Rectal smooth muscle tissue (tissue), 1 donor: Measurements from ENCODE around the gene THSD1.
"Not testable (repeated sequence)": the region's sequence is repeated elsewhere in the genome, so short reads cannot be mapped to it uniquely, and the experiment has no call there.

ENCODE experiments used
- H3K27ac ChIP-seq: one replicate; pipeline ENCODE4 v1.7.0; 2013; ENCODE audit warnings: low read depth, low read length, inconsistent platforms
- H3K27me3 ChIP-seq: one replicate; pipeline ENCODE4 v1.7.0; 2013; ENCODE audit warnings: low read length; ENCODE audit not compliant: control insufficient read depth, insufficient read depth
- H3K36me3 ChIP-seq: one replicate; pipeline ENCODE4 v1.7.0; 2013; ENCODE audit warnings: low read length; ENCODE audit not compliant: control insufficient read depth, insufficient read depth
- H3K4me1 ChIP-seq: one replicate; pipeline ENCODE4 v1.7.0; 2013; ENCODE audit warnings: low read length; ENCODE audit not compliant: control insufficient read depth, insufficient read depth
- H3K4me3 ChIP-seq: one replicate; pipeline ENCODE4 v1.7.0; 2013; ENCODE audit warnings: low read length
- H3K9ac ChIP-seq: one replicate; pipeline ENCODE4 v1.7.0; 2013; ENCODE audit warnings: low read length

THSD1 gene

DNA sequence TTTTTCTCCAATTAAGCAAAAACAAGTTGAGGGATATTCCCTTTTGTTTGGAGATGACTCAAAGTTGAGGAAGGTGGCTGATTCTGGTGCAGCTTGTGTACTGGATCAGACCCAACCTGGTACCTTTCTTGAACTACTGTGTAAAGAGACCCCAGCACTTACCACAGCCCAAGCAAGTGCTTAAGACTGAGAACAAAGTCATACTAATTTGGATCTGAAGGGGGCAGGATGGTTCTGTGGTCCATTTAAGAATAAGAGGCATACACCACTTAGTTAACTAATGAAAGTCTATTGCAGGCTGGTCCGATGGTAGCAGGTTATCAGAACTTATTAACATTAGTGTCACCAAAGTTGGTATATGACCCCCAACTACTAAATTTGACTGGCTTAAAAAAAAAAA, 6.3 kb downstream of the THSD1 start:
- H3K4me3 ChIP-seq = no peak overlapping the region
- H3K9ac ChIP-seq = no peak overlapping the region
- no peaks in the 10 kb centered on the region for H3K27me3 ChIP-seq
- no peaks in the 10 kb centered on the region for H3K4me1 ChIP-seq
- no peak overlapping the region for H3K27ac ChIP-seq
- no peaks in the 10 kb centered on the region for H3K36me3 ChIP-seq

DNA sequence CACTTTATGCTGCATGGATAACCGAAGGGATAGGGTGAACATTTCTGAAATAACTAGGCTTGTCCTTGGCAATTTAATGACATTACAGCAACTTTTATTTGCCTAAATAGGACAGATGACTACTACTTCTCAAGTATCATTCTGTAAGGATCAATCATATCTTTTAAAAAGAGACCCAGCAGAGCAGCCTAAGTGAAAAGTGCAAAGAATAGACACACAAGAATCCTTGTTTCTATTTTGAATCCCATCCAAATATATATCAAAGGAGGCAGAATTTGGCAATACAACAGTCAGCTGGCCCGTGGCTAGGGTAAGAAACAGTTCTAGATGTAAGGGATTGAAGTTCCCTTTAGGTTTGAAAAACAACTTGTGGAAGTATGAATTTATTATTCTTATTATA, 6.9 kb downstream of the THSD1 start:
- no peak overlapping the region for H3K4me3 ChIP-seq
- no peaks in the 10 kb centered on the region for H3K4me1 ChIP-seq
- H3K36me3 ChIP-seq = no peaks in the 10 kb centered on the region
- H3K9ac ChIP-seq = no peak overlapping the region
- no peak overlapping the region for H3K27ac ChIP-seq
- H3K27me3 ChIP-seq = no peaks in the 10 kb centered on the region

DNA sequence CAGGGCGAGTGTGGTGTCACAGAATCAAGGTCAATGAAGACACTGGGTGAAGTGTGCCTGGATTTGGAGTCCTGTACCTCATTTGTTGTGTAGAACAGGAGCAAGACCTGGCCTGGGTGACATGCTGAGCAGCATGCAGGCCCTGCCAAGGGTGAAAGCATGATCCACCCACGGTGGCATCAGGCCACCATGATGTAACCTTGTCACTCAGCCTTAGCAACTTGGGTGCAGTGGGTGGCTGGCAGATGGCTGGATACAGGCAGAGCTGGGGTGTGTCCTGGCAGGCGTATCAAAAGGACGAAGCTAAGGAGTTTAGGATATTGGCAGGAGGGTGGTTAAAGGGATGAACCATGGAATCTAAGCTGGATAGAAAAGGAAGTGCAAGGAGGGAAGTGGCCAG, 10.3 kb downstream of the THSD1 start:
- Histone ChIP-seq H3K27me3 (no peaks in the 10 kb centered on the region), H3K4me3 (no peak overlapping the region), H3K36me3 (no peaks in the 10 kb centered on the region), H3K9ac (no peak overlapping the region), H3K4me1 (no peaks in the 10 kb centered on the region), H3K27ac (no peak overlapping the region)

DNA sequence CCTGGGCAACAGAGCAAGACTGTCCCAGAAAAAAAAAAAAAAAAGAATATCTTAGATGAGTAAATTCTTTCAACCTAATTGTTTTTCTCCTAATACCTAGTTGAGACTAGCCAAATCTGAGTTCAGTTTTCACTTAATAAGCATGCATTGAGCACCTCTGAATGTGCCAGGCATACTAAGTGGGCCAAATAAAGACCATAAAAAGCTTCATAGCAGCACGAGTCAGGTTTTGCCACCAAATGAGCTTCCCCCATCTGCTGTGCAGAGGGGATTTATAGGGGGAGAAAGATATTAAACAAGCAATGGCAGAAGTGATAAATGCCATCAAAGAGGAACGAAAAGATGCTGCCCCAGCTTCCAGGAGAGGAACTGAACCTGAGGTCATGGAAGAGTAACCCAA, 11.4 kb downstream of the THSD1 start:
- no peak overlapping the region for H3K4me3 ChIP-seq
- no peak overlapping the region for H3K9ac ChIP-seq
- no peaks in the 10 kb centered on the region for H3K36me3 ChIP-seq
- no peaks in the 10 kb centered on the region for H3K27me3 ChIP-seq
- H3K27ac ChIP-seq = no peak overlapping the region
- H3K4me1 ChIP-seq = no peaks in the 10 kb centered on the region

DNA sequence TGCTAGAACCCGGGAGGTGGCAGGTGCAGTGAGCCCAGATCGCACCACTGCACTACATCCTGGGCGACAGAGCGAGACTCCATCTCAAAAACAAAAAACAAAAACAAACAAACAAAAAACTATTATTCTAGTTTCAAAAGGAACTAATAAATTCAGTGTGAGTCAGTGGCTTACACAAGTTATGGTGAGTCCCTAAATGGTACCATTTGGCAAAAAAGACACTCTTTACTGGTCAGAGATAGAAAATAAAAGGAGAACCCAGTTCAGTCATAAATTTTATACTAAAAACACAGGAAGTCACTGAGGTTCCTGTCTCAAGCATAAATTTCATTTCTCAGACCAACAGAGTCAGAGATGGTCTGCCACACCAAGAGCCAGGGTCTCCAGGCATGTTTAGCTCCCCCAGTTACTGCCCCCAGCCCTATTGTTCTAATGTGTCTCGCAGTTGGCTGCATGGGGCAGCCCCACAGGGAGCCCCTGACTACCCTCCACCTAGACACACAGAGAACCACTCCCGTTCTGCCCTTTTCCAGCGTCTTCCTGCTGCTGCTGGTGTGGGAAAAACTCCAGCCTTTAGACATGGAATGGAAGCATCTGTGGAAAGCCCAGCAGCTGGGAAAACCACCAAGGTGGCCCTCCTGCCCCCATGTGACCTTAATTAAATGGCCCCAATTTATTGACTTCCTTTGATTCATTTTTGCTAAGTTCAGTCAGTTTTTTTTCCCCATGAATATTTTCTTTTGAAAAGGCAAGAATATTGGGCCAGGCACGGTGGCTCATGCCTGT, 12.2 kb downstream of the THSD1 start:
- Histone ChIP-seq H3K27ac (no peak overlapping the region), H3K9ac (no peak overlapping the region), H3K36me3 (no peaks in the 10 kb centered on the region), H3K4me3 (no peak overlapping the region), H3K27me3 (no peaks in the 10 kb centered on the region), H3K4me1 (no peaks in the 10 kb centered on the region)

DNA sequence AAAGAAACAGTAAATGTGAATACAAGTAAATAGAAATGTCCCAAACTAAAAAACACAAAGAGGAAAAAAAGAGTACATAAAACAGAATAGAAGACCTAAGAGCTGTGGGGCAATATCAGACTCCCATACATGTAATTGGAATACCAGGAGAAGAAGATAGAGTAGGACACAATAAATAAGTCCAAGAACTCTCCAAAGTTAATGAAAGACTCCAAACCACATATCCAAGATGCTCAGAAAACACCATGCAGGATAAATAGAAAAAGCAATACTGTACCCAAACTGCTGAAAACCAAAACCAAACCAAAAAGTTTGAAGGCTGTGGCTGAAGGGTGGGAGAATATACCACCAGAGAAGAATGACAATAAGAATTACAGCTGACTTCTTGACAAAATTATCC, 18.3 kb downstream of the THSD1 start:
- Histone ChIP-seq H3K4me1 (no peaks in the 10 kb centered on the region), H3K27ac (no peak overlapping the region), H3K36me3 (no peaks in the 10 kb centered on the region), H3K4me3 (no peak overlapping the region), H3K27me3 (no peaks in the 10 kb centered on the region), H3K9ac (no peak overlapping the region)

DNA sequence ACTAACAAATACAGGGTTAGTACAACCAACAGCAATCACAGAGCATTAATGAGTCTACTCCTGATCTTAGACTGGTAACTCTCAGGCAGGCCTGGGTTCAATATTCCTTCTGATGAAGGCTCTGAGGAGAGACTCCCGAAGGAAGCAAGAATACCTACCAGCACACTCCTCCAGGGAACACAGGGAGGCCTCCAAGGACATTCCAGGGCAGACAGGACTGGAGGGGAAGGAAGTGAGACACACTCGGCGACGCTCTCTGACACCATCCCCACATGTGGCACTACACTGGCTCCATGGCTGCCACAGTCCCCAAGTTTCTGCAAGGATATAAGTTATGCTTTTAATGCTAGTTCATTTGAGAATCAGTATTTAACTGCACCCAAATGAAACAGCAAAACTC, 20.1 kb downstream of the THSD1 start:
- Histone ChIP-seq H3K27me3 (no peaks in the 10 kb centered on the region), H3K36me3 (no peaks in the 10 kb centered on the region), H3K4me3 (no peak overlapping the region), H3K27ac (no peak overlapping the region), H3K9ac (no peak overlapping the region), H3K4me1 (no peaks in the 10 kb centered on the region)

DNA sequence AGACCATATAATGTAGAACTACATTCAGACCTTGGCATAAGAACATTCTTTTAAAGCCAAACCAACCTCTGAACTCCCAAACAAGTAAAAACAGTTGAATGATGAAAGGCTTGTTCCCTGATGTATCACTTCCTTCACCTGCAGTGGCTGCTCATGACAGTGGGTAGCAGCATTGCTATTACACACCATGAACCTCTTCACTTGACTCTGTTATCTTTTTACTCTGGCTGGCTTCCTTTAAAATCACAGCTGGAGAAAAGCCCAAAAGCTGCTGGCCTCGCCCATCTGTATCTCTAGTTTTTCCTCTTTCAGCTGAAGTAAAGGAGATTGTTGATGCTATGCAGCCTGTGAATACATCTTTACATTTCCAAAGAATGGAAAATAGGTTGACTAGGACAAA, 22.6 kb downstream of the THSD1 start:
- no peak overlapping the region for H3K9ac ChIP-seq
- H3K27me3 ChIP-seq = no peaks in the 10 kb centered on the region
- no peak overlapping the region for H3K4me3 ChIP-seq
- no peak overlapping the region for H3K27ac ChIP-seq
- H3K36me3 ChIP-seq = no peaks in the 10 kb centered on the region
- H3K4me1 ChIP-seq = no peaks in the 10 kb centered on the region

DNA sequence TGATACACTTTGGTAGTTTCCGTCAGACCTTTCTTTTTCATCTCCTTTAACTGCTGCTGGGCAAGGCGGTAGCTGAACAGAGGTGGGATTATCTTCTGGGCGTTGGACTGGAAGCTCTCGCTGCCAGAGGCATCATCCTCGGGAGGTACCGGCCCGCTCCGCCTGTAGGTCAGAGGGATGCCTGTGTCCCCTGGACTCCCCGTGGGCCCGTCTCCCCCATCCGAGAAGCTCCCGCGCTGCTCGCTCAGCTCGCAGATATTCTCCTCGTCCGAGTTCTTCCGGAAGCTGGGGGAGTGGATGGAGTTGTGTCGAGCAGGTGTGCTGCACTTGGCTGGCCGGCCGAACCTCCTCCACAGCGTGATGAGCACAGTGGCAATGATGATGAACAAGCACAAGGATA, 27.7 kb downstream of the THSD1 start:
- Histone ChIP-seq H3K36me3 (no peaks in the 10 kb centered on the region), H3K4me3 (no peak overlapping the region), H3K4me1 (no peaks in the 10 kb centered on the region), H3K27ac (no peak overlapping the region), H3K27me3 (no peaks in the 10 kb centered on the region), H3K9ac (no peak overlapping the region)

DNA sequence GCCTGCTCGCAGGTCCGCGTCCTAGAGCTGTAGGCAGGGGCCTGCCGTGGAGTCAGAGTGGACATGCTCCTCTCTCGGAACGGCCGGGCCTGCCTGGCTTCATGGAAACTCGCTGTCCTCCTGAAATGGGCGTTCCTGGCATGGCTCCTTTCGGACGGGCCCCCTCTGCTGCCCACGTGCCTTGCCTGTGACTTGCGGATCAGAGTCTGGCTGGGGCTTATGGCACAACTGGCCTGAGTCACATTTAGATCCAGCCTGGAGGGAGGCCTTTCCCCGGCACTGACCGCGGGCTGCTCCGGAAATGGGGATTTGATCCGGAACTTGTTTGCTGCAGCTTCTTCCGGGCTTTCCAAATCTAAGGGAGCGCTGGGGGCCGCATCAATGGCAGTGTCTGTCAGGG, 28.1 kb downstream of the THSD1 start:
- no peak overlapping the region for H3K27ac ChIP-seq
- H3K36me3 ChIP-seq = no peaks in the 10 kb centered on the region
- H3K4me3 ChIP-seq = no peak overlapping the region
- H3K4me1 ChIP-seq = no peaks in the 10 kb centered on the region
- no peak overlapping the region for H3K9ac ChIP-seq
- no peaks in the 10 kb centered on the region for H3K27me3 ChIP-seq

DNA sequence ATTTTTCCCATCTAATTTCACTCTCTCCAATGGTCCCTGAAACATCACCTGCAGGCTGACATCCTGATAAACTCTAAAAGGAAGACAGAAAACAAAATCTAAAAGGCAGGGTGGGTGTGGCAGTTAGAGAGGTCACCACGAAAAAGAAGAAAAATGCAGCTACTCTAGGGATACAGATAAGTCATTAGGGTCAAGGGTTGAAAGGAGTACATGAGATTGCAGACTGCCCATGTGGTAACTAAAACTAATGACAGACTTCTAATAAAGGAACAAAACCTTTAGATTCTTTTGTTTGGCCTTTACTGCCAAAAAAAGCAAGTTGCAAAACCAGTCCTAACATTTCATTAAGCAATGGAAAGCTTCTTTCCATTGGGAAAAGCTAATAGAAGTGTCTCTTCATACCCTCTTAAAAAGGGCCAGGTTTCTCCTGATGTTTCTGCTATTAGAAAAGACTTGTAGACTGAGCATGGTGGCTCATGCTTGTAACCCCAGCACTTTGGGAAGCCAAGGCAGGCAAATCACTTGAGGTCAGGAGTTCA, 31.0 kb downstream of the THSD1 start:
- no peak overlapping the region for H3K9ac ChIP-seq
- H3K4me3 ChIP-seq = no peak overlapping the region
- no peaks in the 10 kb centered on the region for H3K27me3 ChIP-seq
- H3K36me3 ChIP-seq = no peaks in the 10 kb centered on the region
- H3K4me1 ChIP-seq = no peaks in the 10 kb centered on the region
- H3K27ac ChIP-seq = no peak overlapping the region

DNA sequence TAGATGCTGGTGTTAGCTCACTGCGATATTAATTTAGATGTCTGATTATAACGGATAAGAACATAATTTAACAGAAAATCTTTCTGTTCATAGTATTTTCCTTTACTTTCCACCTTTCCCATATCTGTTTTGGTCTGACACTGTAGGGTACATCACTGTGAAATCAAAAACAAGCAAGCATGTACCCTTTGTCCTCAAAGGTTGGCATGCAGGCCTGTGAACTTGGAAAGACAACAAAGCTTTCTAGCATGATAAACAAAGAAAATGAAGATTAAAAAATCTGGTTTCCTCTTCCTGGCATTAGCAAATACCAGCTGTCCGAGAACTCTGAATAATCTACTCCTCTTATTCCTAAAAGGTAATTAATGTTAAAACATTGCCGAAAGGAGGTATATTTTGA, 31.6 kb downstream of the THSD1 start:
- H3K27me3 ChIP-seq = no peaks in the 10 kb centered on the region
- H3K4me3 ChIP-seq = no peak overlapping the region
- no peaks in the 10 kb centered on the region for H3K4me1 ChIP-seq
- no peak overlapping the region for H3K27ac ChIP-seq
- no peaks in the 10 kb centered on the region for H3K36me3 ChIP-seq
- no peak overlapping the region for H3K9ac ChIP-seq

DNA sequence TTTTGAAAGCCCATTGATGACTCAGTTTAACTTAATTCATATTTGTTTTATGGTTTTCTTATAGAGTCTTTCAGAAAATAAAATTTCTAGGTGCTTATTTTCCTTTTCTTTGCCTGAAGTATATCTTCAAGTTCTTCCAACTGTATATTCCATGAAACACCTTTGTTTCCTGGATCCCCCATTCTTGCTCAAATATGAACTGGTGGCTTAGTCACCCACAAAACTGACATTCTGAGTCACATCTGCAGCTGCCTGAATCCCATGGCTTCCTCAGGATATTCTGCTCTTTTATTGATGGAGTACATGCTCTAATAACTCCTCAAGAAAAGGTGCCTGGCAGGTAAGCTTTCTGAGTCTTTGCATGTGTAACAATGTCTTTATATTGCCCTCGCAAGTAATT, 32.7 kb downstream of the THSD1 start:
- H3K4me1 ChIP-seq, H3K27me3 ChIP-seq, H3K27ac ChIP-seq, H3K36me3 ChIP-seq, H3K4me3 ChIP-seq, H3K9ac ChIP-seq: not testable (repeated sequence)
